GF-D8 (cell line): ENCODE measurements around the gene RNF208.

ENCODE experiments used
- DNase-seq: peaks from one replicate; lab custom pipeline; 2025; lab: John Stamatoyannopoulos, UW

RNF208 gene

GRCh38 chr9:137227853-137228505 lies 5.9 kb upstream of the RNF208 start:
- no peak for DNase-seq

- DNase-seq: no peak
These were observed 5.2 kb upstream of the RNF208 start, which contains the start of gene RNF224 for GRCh38 chr9:137227054-137227852. Gene RNF224 (plus strand): TSS chr9:137227502. CDS start chr9:137228336, 834 bp downstream.

GRCh38 chr9:137226338-137227053 lies 4.5 kb upstream of the RNF208 start:
- no peak for DNase-seq

GRCh38 chr9:137225699-137226331 lies 3.8 kb upstream of the RNF208 start:
- DNase-seq: no peak

GRCh38 chr9:137224830-137225694 lies 3.0 kb upstream of the RNF208 start, which contains the start of gene CYSRT1:
Gene CYSRT1 (plus strand): TSS chr9:137225174. CDS start chr9:137225622, 448 bp downstream.
- DNase-seq: peak; percentile 67

GRCh38 chr9:137223078-137223970 lies 1.3 kb upstream of the RNF208 start:
- peak; percentile 96 for DNase-seq

GRCh38 chr9:137221506-137222111 lies 431 bp downstream of the RNF208 start:
- DNase-seq: no peak

GRCh38 chr9:137221095-137221505 lies 940 bp downstream of the RNF208 start:
- no peak for DNase-seq

GRCh38 chr9:137220317-137221094 lies 1.5 kb downstream of the RNF208 start:
- no peak for DNase-seq

GRCh38 chr9:137219757-137220316 lies 2.2 kb downstream of the RNF208 start:
- DNase-seq: no peak

- no peak for DNase-seq
These were observed 3.2 kb downstream of the RNF208 start for GRCh38 chr9:137218754-137219271.

- no peak for DNase-seq
These were observed 3.8 kb downstream of the RNF208 start for GRCh38 chr9:137218212-137218753.

- DNase-seq: no peak
These were observed 4.5 kb downstream of the RNF208 start for GRCh38 chr9:137217276-137218211.

- DNase-seq: no peak
These were observed 5.7 kb downstream of the RNF208 start for GRCh38 chr9:137216188-137216965.

- DNase-seq: no peak
These were observed 6.6 kb downstream of the RNF208 start for GRCh38 chr9:137215196-137215986.
